Measurements from ENCODE around the gene TNFAIP2.

The TNFAIP2 gene, protein sequence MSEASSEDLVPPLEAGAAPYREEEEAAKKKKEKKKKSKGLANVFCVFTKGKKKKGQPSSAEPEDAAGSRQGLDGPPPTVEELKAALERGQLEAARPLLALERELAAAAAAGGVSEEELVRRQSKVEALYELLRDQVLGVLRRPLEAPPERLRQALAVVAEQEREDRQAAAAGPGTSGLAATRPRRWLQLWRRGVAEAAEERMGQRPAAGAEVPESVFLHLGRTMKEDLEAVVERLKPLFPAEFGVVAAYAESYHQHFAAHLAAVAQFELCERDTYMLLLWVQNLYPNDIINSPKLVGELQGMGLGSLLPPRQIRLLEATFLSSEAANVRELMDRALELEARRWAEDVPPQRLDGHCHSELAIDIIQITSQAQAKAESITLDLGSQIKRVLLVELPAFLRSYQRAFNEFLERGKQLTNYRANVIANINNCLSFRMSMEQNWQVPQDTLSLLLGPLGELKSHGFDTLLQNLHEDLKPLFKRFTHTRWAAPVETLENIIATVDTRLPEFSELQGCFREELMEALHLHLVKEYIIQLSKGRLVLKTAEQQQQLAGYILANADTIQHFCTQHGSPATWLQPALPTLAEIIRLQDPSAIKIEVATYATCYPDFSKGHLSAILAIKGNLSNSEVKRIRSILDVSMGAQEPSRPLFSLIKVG

DNA sequence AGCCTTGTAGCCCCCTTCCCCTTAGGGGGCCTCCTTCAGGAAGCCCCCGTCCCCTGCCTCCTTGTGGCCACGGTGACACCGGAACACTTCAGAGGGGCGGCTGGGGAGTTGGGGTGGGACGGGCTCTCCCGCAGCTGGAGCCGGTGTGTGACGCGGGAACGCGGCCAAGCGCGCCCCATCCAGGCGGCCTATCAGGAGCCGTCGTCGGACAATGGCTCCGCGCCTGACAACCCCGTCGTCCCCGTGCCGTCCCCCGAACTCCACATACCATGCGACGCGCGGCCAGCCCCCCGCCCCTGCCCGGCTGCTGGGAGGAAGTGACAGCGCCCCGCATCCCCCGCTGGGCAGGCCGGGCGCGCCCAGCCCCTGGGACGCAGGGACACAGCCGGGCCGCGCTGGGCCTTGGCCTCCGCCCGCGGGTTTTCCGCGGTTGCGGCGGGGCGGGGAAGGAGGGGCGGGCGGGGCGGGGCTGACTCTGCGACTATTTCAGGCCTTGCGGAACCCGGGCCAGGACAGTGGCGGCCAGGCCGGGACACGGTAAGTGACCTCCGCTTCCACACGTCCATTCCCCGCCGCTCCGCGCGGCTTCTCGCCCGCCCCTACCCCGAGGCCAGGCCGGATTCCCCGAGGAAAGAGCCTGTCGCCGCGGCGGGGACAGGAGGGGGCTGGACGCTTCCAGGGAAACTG is at the start of gene TNFAIP2:
Gene TNFAIP2, plus strand, starts transcription at position 515 of the 687 bp plus-strand sequence. CDS start 2,997 bp downstream, outside the sequence.
- FAIRE-seq: no peak

DNA sequence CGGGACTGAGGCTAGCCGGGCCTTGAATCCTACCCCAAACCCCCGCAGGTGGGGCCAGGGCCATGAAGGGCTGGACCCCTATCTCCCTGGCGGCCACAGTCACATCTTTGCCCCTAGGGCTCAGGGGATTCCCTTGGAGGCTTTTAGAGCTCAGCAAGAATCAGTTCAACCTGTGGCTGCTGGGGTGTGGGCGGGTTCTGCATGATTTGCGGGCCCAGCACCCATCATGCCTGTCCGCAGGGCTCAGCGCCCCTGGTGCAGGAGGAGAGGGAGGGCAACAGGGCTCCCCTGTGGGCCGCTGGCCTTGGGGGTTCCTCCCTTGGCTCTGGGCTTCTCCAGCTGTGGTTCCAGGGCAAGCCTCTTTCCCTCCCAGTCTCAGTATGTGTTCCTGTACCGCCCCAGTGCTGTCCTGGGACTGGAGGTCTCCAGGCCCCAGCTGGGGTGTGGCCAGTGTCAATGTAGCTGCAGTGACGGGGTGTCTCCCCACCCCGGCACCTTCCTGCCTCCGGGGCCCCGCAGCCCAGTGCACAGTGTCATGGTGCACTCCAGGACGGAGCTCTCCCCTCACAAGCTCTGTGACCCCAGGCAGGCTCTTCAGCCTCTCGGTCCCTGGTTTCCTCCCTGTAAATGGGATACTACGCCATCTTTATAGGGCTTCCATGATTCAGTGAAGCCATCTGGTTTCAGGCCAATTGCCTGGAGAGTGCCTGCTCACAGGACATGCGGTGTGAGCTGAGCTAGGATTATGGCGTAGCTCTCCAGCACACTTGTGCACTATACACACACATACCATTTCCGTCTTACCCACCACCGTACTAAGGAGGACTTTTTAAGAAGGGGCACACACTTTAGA is 49.2 kb upstream of the TNFAIP2 start:
- FAIRE-seq: no peak

DNA sequence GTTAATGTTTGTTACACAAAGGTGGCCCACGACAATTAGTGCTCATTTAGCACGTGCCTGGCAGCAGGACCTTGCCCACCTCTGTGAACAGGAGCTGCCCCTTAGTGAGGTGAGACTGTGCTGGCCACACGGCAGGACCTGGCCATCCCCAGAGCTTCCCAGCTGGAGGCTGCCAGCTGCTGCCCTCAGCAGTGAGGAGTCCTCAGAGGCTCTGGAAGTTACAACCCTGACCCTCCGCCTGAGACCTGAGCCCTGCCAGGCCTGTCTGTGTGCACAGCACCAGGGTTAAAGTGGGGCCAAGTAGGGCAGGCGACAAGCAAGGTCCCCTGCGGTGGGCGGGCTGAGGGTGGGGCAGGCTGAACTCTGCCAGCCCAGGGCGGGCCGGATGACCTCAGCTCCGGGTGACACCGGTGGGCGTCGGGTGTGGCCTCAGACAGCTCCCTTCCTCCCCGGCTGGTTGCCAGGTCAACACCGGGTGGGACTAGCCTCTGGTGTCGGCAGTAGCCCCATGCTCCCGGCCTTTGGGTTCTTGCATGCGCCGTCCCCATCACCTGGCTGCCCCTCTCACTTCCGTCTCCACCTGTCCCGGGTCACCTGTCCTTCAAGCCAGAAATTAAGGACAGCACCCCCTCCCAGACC is 48.4 kb upstream of the TNFAIP2 start:
- no peak for FAIRE-seq

DNA sequence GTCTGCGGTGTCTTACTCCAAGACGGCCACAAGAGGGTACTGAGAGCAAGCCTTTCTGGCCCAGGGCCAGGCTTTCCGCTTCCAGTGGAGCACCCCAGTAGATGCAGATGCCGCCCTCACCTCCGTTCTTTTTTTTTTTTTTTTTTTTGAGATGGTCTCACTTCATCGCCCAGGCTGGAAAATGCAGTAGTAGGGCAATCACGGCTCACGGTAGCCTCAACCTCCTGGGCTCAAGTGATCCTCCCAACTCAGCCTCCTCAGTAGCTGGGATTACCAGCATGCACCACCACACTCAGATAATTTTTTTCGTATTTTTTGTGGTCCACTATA is 44.9 kb upstream of the TNFAIP2 start:
- no peak for FAIRE-seq

DNA sequence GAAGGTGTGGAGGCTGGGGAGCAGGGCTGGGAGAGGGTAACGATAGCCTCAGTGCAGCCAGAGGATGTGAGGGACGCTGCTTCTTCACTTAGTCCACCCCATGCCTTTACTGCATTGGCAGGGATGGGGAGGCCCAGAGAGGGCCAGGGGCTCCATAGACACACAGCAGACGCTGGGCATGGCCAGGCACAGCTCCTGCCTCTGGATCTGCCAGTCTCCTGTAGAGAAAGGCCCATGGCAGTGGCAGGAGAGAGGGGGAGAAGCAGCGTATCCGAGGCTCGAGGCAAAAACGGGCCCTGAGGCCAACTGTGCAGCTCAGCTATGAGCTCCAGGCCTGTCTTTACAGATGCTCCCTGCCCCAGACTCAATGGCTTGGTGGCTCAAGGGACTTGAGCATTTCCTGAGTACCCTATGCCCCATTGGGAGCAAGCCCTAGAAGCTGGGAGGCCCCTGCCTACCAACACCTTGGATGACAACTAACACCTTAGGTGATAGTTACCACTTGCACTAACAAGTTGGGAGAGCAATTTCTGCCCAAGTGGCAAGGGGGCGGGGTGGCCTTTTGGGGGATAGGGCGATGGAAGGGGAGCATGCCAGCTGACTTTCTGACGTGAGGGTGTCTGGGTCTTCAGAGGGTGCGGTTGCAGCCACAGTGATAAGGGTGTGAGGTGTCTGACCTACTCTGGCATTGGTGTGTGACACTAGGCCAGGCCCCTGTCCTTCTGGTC is 44.2 kb upstream of the TNFAIP2 start:
- FAIRE-seq: no peak

DNA sequence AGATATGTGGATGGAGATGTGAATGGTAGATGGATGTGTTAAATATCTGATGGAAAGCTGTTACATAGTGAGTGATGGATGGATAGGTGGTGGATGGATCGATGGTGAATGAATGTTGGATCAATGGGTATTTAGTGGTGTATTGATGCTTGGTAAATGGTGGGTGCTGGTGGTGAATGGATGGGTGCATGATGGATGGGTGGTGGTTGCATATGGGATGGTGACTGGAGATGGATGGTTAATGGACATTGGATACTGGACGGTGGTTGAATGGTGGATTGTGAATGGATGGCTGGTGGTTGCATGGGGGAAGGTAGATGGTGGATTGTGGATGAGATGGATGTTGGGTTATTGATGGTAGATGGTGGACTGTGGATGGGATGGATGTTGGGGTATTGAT is 41.3 kb upstream of the TNFAIP2 start:
- no peak for FAIRE-seq

DNA sequence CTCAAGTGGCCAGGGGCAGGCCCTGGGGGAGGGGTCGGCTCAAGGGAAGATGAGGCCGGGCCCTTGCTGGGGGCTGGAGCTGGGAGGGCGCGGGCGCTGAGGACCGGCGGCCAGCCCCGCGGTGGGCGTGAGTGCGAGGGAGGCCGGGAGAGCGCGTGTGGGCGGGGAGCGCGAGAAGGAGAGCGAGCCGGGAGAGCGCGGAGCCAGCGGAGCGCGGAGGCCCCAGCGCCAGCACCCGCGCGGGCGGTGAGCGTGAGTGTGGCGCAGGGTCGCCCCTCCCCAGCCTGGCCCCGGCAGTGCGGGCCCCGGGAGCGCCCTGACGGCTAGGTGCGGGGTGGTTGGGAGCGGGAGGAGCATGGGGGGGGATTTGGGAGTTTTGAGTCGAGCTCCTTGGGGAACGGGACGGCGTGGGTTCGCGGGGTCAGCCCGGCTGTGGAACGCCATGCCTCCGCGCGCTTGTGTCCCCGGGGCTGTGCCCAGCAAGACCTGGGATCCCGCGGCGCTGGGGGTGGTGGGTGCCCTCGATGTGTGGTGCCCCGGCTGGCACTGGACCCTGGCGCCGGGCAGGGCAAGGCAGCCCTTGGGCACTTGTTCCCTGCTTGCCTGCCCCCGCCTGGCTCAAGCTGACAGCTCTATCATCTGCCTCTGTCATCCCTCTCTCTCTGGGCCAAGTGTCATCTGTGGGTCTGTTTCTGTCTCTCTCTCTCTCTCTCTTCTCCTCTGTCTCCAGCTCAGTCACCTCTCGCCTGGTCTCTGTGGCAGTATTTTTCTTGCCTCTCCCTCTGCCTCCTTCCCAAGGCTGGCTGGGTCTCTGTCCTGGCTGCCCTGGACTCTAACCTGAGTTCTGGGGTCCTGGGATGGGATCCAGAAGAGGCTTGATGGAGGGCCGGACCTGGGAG is 39.0 kb upstream of the TNFAIP2 start, which contains the start of gene LBHD2:
Gene LBHD2, plus strand, starts transcription at position 190 of the 899 bp plus-strand sequence. CDS start 1,803 bp downstream, outside the sequence.
- no peak for FAIRE-seq

DNA sequence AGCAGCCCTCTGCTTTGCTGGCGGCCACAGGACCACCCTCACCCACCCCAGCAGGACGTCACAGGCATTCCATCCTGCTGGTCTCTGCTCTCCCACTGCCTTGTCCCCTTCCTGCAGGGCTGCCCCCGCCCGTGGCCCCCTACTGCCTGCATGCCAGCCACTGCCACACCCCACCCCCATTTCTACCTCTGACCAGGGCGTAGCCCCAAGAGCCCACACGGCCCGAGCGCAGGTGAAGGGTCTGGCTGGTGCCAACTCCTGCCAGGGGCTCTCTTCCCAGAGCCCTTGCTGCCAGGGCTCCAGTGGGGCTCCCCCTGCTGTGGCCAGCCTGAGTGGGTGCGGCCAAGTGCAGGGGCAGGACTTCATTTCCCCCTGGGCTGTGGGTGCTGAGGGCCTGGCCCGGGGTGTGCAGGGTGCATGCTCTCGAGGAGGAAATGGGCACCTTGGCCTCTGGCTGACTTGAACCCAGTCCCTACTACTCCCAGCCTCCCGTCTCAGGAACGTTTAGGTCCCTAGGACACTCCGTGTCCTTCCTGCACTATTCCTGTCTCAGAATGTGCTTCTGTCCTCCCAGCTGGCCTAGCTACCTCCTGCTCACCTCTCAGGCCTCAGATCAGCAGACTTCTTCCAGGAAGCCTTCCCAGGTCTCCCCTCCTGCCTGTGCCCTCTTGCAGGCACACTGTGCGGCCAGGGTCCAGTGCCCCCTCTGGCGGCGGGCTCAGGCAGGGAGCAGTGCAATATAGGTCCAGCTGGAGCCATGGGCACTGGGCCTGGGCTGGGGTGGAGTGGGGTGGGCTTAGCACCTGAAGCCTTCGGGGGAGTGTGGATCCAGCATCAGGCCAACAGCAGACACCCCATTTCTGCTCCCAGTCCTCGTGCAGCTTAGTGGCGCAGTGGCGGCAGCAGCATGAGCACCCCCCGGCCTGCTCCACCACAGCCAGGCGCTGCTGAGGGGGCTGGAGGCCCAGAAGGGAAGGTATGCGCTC is 37.9 kb upstream of the TNFAIP2 start:
- FAIRE-seq: no peak

DNA sequence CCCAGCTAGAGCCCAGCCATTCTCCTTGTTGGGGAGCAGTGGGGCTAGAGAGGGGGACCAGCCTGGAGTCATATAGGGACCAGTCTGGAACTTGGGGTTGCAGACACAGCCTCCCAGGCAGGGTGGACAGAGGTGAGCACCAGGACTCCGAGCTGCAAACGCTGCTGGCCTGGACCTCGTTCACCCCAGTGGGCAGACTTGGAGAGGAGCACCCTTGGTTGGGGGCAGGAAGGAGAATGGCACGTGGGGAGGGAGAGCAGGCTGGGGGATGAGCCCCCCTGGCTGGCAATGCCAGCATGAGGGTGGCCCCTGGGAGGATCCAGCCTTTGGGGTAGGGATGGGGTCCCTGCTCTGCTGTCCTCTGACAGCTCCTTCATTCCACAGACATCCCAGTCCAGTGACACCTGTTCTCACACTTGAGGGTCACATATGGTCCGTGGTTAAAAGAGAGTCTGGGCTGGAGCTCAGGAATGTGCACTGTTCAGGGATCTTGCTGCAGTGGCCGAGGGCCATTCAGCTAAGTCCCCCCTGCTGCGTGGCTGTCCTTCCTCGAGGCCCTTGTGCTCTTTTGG is 36.4 kb upstream of the TNFAIP2 start:
- no peak for FAIRE-seq

DNA sequence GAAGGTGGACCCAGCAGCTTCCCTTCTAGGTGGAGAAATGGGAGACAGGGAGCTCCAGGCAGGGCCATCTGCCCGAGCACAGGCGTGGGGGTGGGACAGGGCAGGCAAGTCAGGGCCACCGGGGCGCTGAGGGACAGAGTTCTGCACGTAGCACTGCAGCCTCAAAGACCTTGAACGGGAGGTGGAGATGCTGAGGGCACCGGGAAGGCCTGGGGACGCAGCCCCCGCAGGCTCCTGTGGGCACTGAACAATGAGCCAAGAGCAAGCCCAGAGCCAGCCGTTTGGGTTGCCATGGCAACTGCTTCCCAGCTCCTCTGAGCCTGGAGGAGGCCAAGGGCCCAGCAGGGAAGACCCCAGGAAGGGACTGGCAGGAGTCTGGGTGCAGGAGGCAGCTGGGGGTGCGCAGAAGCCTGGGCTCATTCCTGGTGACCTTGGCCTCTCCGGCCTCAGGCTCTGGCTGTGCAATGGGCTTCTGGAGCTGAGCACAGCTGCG is 35.9 kb upstream of the TNFAIP2 start:
- FAIRE-seq: no peak

DNA sequence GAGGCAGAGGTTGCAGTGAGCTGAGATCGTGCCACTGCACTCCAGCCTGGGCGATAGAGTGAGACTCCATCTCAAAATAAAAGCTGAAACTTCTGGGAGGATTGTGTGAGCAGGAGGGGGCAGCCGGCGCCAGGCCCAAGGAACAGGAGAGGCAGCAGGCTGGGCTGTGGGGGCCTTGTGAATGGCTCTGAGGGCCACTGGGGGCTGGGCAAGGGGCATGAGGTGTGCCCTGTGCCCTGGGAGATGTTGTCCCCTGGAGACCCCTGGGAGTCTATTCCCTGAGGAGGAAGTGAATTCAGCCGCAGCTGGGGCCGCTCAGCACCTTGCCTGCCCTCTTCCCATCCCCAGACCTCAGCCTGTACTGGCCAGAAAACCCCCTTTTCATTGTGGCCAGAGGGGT is 34.3 kb upstream of the TNFAIP2 start:
- FAIRE-seq: no peak

DNA sequence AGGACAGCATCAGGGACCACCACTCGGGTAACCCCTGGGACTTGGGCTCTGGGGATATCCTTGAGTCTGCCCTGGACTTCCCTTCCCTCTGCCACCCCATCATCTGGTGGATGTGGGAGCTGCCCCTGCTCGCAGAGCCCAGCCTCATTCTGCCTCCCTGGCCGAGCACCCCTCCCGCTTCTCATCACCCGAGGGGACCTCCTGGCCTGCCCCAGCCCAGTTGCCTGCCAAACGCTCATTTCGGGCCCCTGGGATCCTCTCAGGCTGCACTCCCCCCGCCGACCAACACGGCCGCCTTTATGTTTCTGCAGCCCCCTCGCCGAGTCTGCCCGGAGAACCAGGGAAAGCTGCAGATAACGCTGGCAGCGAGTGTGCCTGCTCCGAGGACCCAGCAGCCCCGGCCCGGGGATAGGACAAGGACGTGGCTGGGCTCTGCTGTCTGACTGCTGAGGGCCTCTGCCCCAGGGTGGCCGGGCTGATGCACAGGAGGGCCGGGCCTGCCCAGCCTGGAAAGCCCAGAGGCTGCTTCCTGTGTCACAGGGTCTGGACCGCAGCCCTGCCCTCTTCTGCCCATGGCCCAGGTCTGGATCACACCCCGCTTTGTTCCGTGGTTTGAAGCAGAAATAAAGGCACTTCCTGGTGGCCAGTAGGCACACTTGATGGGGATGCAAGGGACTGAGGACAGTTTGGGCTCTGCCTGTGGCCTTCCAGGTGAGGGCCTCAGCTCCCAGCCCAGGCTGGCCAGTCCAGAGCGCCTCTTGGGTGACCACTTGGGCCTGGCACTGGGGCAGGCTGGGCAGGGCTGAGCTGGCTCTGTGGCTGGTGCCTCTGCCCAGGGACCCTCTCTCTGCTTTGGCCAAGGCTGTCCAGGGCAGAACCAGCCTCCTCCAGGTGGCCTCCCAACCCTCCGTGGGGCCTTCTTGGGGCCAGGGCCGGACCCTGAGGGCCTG is 33.6 kb upstream of the TNFAIP2 start:
- no peak for FAIRE-seq

DNA sequence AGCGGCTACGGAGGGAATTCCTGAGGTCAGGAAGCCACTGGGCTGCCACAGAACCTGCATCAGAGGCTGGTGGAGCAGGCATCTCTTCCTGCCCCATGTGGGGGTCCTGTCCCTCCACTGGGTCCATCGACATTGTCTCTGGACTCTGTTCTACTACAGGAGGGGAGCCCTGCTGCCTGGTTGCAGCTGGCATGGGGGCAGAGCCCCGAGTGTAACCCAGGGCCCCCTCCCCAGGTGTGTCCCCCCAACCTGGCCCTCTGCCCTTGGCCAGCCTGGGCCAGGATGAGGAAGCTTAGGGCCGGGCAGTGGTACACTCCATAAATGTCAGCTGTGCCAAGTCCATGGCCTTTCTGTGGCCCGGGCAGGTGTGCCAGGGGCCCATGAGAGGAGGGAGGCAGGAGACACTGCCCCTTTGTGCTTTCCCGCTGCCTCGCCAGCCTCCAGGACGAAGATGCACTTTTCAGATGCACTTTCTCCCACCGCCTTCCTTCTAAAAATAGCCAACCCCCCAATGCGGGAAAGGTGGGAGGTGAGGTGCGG is 32.7 kb upstream of the TNFAIP2 start:
- no peak for FAIRE-seq

DNA sequence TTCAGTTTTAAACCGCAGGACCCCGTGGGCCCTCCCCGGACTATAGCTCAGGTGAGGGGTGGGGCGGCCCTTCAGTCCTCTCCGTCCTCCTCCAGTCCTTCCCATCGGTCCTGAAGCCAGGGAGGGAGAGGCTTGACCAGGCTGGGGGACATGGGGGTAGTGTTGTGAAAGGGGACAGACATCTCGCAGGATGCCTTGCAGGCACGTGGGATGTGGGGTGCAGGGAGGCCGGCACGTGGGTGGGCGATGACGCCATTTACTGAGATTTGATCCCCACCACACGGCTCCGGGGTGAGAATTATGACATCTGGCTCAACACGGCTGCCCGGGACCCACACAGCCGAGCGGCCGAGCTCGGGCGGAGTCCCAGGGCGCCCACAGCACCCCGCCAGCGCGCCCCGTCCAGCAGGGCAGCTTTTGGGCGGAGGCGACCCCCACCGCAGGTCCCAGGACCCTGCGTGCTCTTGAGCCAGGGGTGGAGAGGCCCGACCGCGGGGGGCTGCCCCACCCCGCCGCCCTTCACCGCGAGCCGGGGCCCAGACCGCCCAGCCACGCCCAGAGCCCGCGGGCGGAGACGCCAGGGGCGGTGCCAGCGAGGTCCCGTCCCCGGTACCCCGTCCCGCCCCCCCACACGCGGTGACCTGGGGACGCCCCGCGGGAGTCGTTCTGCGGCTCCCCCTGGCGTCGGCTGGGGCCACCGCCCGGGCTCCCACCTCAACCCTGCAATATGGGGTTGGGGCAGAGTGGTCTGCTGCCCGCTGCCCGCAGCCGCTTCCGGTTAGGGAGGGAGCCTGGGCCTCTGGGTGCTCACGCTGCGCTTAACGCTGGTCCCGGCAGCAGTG is 32.0 kb upstream of the TNFAIP2 start:
- no peak for FAIRE-seq

DNA sequence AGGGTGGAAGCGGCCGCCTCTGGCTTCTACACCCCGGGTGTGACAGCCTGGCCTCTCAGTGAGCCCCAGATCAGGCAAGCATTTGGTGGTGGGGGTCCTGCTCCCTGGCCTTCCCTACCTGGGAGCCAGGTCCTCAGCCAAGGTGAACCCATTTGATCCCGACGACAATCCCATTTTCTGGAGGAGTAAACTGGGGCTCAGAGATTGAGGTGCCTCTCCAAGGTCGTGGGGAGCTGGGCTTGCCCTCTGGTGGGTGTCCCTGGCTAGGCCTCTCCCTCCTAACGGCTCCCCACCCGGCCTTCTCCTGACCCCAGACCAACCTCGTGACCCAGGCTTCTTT is 31.4 kb upstream of the TNFAIP2 start:
- FAIRE-seq: no peak

DNA sequence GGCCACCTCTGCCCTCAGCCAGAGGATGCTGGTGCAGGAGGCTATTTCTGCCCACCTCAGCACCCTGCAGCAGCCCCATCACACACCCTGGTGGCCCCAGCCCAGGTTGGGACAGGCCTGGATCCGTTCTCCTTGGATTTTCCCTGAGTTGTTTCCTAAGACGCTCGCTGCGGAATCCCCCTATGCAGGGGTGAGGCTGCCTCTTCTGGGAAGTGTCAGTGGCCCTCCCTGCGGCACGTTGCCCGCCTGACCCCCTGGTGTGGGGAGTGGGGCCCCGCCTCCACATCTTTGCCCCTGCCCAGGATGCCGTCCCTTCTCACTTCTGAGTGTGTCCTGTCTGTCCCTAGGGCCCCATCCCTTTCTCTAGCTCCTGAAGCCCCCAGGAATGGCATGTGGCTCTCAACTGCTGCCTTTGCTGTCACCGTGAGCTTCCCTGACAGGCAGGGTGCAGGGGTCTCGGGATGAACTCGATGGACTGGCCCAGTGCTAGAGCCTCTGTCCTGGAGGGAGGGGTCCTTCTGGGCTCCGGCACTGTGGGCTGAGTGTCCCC is 29.3 kb upstream of the TNFAIP2 start:
- no peak for FAIRE-seq
